Neural cell (in vitro differentiated cells): ENCODE data around the gene RGS6.

Experiments used
- CTCF ChIP-seq: fragments of 450-650 bp; IDR thresholded peaks from 2 replicates; pipeline ENCODE4 v1.5.1; 2014; ENCODE audit warnings: antibody characterized with exemption, mild to moderate bottlenecking, moderate library complexity; ENCODE audit not compliant: poor library complexity, severe bottlenecking
- EP300 ChIP-seq: fragments of 450-650 bp; conservative IDR thresholded peaks from 2 replicates; pipeline ENCODE4 v1.6.1; 2014; ENCODE audit warnings: antibody characterized with exemption, mild to moderate bottlenecking, moderate library complexity; ENCODE audit not compliant: poor library complexity, severe bottlenecking
- EZH2 ChIP-seq: fragments of 200-600, 300-800 bp; shearing (Covaris generic), sonication (generic); IDR thresholded peaks from 2 replicates; pipeline ENCODE4 v1.6.1; 2014; ENCODE audit warnings: antibody characterized with exemption, low read length, borderline replicate concordance, mild to moderate bottlenecking; ENCODE audit not compliant: insufficient read depth, poor library complexity, severe bottlenecking
- MXI1 ChIP-seq: fragments of 450-650 bp; conservative IDR thresholded peaks from 2 replicates; pipeline ENCODE4 v1.6.1; 2014; ENCODE audit warnings: antibody characterized with exemption, mild to moderate bottlenecking; ENCODE audit not compliant: poor library complexity, severe bottlenecking
- POLR2AphosphoS5 ChIP-seq: IDR thresholded peaks from 2 replicates; pipeline ENCODE4 v1.6.1; 2012
- RAD21 ChIP-seq: fragments of 450-650 bp; conservative IDR thresholded peaks from 2 replicates; pipeline ENCODE4 v1.6.1; 2014; ENCODE audit warnings: antibody characterized with exemption, mild to moderate bottlenecking, moderate library complexity
- SMC3 ChIP-seq: fragments of 450-650 bp; conservative IDR thresholded peaks from 2 replicates; pipeline ENCODE4 v1.6.1; 2014; ENCODE audit warnings: antibody characterized with exemption, mild to moderate bottlenecking, moderate library complexity; ENCODE audit not compliant: poor library complexity
- TAF1 ChIP-seq: IDR thresholded peaks from 2 replicates; pipeline ENCODE4 v1.6.1; 2012; ENCODE audit warnings: low read depth

- no peak for TF ChIP-seq CTCF
- no peak for TF ChIP-seq EP300
- no peak for TF ChIP-seq EZH2
- peak; percentile 24 for TF ChIP-seq POLR2AphosphoS5
- TF ChIP-seq RAD21: no peak
- no peak for TF ChIP-seq TAF1
- TF ChIP-seq SMC3: no peak
- no peak for TF ChIP-seq MXI1
Observed at GRCh38 chr14:72308967-72309485, 376.8 kb downstream of the RGS6 start.
